Amygdala (tissue), 56 donors: ENCODE measurements around the gene MPV17L2.
A peak's percentile ranks its signal among the peaks of the same experiment; 100 is the strongest.

Experiments used
- DNase-seq, 56 donors: peaks; one replicate each; lab custom pipeline; 2025; lab: John Stamatoyannopoulos, UW

Gene MPV17L2

DNA sequence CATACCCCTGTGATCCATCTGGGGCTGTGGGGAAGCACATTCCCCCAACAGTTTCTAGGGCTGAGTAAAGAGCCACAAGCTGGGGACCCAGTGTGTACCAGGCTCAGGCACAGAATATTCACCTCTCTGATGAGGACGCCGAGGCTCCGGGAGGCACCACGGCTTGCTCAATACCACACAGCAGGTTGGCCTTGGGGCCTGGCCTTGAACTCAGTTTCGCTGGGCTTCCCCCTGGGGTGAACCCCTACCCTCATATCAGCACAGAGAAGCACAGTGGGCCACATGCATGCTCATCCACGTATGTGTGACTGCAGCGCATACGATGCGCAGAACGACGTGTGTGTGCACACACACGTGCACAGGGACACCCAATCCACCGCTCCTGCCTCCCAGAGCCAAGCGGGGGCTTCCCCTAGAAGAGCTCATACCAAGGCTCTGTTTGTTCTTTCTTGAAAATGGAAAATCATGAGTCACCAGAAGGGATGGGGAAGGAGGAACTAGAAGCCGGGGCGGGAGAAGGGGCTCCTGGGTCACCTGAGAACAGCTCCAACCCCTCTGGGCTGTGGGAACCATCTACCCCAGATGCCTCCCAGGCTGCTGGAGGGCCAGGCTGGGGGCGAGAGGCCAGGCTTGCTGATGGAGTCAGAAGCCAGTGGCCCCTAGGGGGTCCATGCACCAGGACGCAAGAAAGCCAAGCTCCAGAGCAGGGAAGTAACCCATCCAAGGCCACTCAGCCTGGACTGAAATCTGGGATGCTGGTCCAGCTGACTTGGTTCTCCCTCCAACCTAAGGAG is 38.1 kb downstream of the MPV17L2 start:
- peak in 6 of 56 donors; percentile 4 to 42 (median 13) for DNase-seq

- DNase-seq = no peak
Measured at GRCh38 chr19:18231775-18232174, 38.8 kb downstream of the MPV17L2 start.

DNA sequence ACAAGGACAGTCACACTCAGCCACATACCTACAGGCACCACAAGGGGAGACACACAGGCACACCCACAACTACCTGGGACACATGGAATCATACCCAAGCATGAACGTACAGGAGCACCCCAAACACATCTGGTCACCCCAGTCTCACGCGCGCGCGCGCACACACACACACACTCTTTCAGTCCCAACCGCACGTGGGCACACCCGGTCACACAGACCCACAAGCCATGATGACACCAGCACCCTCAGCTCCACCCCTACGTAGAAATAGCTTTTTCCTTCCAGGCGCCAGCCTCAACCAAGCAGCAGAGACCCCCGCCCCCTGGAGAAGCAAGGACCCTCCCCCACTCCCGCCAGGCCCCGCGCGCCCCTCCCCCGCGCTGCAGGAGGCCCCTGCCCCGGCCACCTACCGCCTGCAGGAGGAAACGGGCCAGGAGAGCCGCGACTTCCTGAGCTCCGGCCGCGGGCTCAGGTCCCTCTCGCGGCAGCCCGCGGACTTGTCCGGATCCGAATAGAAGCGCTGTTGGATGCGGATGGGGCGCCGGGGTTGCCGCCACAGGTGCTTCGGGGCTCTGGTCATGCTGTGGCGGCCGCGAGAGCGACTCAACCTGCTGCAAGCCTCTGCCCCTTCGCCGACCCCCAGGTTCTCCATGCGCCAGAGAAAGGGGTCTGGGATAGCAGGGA is 39.7 kb downstream of the MPV17L2 start:
- DNase-seq = peak in 1 of 56 donors; percentile 4

DNA sequence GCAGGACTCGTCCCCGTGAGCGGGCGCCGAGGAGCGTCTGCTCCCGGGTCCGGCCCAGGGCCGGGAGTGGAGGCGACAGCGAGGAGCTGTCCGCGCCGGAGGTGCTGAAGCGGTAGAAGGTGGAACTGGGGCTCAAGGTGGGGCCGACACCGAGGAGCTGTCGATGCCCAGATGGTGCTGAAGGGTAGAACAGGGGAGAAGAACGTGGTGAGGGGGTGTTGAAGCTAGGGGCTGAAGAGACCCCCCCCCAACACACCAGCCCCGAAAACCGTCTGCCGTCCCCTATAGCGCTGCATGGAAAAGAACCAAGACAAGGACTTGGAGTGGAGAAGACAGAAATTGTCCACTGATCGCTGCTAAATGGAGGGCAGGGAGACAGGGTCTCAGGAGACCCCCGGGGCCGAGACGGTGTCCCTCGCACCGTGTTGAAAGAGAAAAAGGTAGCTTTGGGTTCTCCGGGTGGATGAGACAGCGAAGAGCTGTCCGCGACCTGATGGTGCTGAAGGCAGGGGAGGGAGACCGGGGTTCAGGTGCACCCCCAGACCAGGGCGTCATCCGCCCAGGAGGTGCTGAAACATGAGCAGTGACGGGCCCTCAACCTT is 40.3 kb downstream of the MPV17L2 start:
- peak in 3 of 56 donors; percentile 9 to 21 (median 19) for DNase-seq

DNA sequence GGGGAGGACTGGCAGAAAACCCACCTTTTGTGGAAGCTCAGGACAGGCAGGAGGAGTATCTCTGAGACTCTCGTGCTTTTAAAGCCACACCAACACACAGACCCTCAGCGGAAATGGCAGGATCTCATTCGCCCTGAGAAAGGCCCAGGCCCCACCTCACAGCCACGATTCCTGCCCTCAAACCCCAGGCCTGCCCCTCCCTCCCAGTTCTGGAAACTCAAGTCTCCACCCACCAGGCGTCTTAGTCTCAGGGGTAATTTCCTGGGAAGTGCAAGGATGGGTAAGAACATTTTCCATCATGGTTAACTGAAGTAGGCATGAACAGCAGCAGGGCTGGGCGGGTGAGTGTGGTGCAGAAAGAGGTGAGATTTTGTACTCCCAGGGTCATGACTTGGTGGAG is 41.2 kb downstream of the MPV17L2 start:
- no peak for DNase-seq

DNA sequence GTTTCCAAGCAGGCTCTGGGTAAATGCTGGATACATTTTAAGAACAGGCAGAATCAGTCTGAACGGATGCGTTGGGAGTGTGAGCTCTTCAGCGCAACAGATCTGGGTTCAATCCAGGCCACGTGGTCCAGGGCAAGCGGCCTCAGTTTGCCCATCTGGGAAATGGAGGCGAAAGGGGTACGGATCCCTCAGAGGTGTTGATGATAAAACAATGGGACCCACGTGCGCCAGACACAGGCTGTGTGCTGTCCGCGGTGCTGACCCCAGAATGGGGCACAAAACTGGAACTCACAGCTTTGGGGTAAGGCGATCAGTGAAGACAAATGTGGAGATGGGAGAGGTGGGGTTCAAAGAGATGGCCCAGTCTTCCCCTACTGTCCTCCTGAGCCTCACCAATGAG is 46.3 kb downstream of the MPV17L2 start:
- DNase-seq = no peak

DNA sequence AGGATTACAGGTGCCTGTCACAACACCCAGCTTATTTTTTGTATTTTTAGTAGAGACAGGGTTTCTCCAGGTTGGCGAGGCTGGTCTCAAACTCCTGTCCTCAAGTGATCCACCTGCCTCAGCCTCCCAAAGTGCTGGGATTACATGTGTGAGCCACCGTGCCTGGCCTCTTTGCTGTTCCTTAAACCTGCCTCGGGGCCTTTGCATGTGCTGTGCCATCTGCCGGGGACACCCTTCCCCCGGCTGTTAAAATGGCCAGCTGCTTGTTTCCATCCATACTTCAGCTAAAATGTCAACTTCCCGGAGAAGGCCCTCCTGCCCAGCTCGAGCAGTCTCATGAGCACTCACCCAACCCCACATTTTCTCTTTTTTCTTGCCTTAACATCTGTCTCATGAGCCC is 52.3 kb downstream of the MPV17L2 start:
- no peak for DNase-seq
